ENCODE results near the gene SLC25A33. TPM values are rescaled to one million over a fixed set of nuclear protein-coding genes. Genes with fewer than 3 reads are reported as not detected.

The SLC25A33 gene
- total RNA-seq, 4 donors from 2014 or later = 4.9 to 12.5 (median 6.6) TPM

DNA sequence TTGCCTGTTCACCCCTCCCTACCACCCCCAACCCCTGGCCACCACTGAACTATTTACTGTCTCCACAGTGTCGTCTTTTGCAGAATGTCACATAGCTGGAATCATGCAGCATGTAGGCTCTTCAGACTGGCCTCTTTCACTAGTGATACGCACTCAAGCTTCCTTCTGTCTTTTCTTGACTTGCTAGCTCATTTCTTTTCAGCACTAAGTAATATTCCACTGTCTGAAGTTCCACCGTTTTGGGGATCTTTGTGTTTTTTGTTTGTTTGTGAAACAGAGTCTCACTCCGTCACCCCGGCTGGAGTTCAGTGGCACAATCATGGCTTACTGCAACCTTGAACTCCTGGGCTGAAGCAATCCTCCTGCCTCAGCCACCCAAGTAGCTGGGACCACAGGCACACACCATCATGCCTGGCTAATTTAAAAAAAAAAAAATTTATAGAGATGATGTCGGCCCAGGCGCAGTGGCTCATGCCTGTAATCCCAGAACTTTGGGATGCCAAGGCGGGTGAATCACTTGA is 43.4 kb upstream of the SLC25A33 start:
- in situ Hi-C loops (cut with MboI; ENCODE audit: low pct_ligation_motif_present in 1 of 4, low pct_unique_long_range_greater_than_20kb in 1 of 4, low sequenced_read_pairs in 3 of 4) = loop anchor here in 3 of 4 donors (10.0 to 25.0 kb wide), 3 partner anchors 79 to 384 kb away; no protein-coding TSS in a partner anchor
- no peak for DNase-seq
- intact Hi-C loops (cut with DNase I; ENCODE audit: low total_unique reads) = loop anchor here (1.0 kb wide), 1 partner anchor 77 kb away; no protein-coding TSS in a partner anchor
- Histone ChIP-seq H3K27ac (no peak overlapping the region), H3K9me3 (no peaks in the 10 kb centered on the region), H3K27me3 (no peaks in the 10 kb centered on the region), H3K4me3 (no peak overlapping the region), H3K36me3 (no peaks in the 10 kb centered on the region), H3K4me1 (peaks cover under 1 to 9% (median 6%) of the 10 kb centered on the region in 4 donors)
- TF ChIP-seq, protein P1, sequence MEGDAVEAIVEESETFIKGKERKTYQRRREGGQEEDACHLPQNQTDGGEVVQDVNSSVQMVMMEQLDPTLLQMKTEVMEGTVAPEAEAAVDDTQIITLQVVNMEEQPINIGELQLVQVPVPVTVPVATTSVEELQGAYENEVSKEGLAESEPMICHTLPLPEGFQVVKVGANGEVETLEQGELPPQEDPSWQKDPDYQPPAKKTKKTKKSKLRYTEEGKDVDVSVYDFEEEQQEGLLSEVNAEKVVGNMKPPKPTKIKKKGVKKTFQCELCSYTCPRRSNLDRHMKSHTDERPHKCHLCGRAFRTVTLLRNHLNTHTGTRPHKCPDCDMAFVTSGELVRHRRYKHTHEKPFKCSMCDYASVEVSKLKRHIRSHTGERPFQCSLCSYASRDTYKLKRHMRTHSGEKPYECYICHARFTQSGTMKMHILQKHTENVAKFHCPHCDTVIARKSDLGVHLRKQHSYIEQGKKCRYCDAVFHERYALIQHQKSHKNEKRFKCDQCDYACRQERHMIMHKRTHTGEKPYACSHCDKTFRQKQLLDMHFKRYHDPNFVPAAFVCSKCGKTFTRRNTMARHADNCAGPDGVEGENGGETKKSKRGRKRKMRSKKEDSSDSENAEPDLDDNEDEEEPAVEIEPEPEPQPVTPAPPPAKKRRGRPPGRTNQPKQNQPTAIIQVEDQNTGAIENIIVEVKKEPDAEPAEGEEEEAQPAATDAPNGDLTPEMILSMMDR (IDR thresholded peaks at IDR 0.05) = no peak
- TF ChIP-seq POLR2A (IDR thresholded peaks at IDR 0.05) = no peak
- TF ChIP-seq POLR2AphosphoS5 (IDR thresholded peaks at IDR 0.05) = no peak
- no peak for TF ChIP-seq EP300 (IDR thresholded peaks at IDR 0.05; ENCODE audit: low read depth)
- 85 to 94% methylated on average over 6 to 8 of the region's 8 CpGs for WGBS, 2 donors (ENCODE audit: low coverage in 1 of 2)

DNA sequence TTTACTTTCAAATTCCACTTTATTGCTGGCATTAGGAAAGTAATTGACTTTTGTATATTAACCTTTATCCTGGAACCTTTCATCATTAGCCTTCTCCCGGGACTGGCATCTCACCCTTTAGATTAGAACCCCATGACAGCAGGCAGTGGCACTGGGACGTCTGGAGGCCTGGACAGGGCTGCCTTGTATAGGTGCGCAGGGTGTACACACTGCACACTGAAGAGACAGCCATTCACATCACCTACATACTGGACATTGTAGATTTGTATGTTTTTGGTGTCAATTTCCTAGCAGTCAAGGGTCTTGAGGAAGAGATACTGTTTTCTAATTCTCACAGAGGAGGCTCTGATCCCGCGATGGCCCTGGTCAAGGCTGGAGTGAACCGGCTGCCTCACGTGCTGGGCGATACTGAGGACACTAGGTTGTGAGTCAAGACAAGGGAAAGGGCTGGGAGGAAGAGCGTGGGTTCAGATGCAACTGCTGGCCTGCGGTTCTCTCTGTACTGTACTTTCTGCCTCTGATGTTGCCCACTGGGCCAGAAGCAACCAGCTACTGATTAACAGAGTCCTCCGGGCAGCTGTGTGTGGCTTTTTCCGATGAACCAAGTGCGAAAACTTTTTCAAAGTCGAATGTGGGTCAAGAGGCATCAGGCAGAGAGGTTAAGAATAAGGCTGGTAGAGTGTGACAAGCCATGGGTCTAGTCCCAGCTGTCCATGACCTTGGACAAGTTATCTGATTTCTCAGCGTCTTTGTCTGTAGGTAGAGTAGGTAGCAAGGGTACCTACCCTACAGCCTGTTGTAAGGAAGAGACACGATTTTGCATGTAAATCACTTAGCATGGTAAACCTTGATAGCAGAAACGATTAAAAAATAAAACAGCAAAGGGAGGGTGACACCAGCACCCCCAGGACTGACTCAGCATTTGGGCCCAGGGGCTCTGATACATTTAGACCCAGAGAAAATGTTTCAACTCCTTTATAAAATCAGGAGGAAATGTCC is 38.2 kb upstream of the SLC25A33 start:
- H3K27ac ChIP-seq = no peak overlapping the region
- H3K36me3 ChIP-seq = no peaks in the 10 kb centered on the region
- WGBS, 2 donors (ENCODE audit: low coverage in 1 of 2) = 74 to 87% methylated on average over 8 to 17 of the region's 17 CpGs
- no peaks in the 10 kb centered on the region for H3K4me1 ChIP-seq
- no peaks in the 10 kb centered on the region for H3K9me3 ChIP-seq
- H3K4me3 ChIP-seq = no peak overlapping the region
- H3K27me3 ChIP-seq = no peaks in the 10 kb centered on the region
- in situ Hi-C loops (cut with MboI; ENCODE audit: low pct_ligation_motif_present in 1 of 4, low pct_unique_long_range_greater_than_20kb in 1 of 4, low sequenced_read_pairs in 3 of 4) = loop anchor here in 2 of 4 donors (5.0 to 10.0 kb wide), 2 partner anchors 64 to 76 kb away; no protein-coding TSS in a partner anchor
- no peak for DNase-seq
- TF ChIP-seq POLR2A (IDR thresholded peaks at IDR 0.05) (no peak), EP300 (IDR thresholded peaks at IDR 0.05; ENCODE audit: low read depth) (no peak), POLR2AphosphoS5 (IDR thresholded peaks at IDR 0.05) (no peak)
- TF ChIP-seq, protein P1 (IDR thresholded peaks at IDR 0.05) = no peak
- intact Hi-C loops (cut with DNase I; ENCODE audit: low total_unique reads) = no loop called here

DNA sequence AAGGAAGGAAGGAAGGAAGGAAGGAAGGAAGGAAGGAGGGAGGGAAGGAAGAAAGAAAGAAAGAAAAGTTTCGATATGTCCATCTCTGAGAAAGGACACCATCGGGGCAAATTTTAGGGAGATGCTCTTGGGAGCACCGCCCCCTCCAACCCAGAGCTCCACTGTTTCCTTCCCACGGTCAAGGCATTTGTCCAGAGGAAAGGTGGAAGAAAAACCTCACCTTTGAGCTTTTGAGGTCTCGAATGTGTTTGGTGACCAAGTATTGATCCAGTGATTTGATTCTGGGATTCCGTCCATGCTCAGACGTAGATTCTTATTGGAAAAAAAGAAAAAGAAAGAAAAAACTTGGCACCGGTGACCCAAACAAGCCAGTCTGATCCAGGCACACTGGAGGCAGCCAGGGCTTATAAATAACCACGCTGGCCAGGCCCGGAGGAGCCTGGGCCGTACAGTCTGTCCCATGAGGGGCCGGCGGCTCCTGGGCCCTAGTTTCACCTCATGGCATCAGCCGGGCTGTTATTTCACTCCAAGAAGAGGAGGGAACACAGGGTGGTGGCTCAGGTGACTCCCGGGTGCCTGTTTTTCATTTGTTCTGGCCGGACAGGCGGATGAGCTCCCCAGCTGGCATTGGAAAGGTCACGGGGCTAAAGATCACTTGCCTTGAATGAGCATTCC is 36.1 kb upstream of the SLC25A33 start:
- Histone ChIP-seq H3K27ac (no peak overlapping the region), H3K27me3 (no peaks in the 10 kb centered on the region), H3K9me3 (no peaks in the 10 kb centered on the region), H3K4me1 (no peaks in the 10 kb centered on the region), H3K36me3 (no peaks in the 10 kb centered on the region), H3K4me3 (no peak overlapping the region)
- no peak for DNase-seq
- in situ Hi-C loops (cut with MboI; ENCODE audit: low pct_ligation_motif_present in 1 of 4, low pct_unique_long_range_greater_than_20kb in 1 of 4, low sequenced_read_pairs in 3 of 4) = loop anchor here in 2 of 4 donors (5.0 to 10.0 kb wide), 2 partner anchors 62 to 74 kb away; no protein-coding TSS in a partner anchor
- WGBS, 2 donors (ENCODE audit: low coverage in 1 of 2) = 72 to 73% methylated on average over 15 to 18 of the region's 18 CpGs
- TF ChIP-seq POLR2A (IDR thresholded peaks at IDR 0.05) (no peak), POLR2AphosphoS5 (IDR thresholded peaks at IDR 0.05) (no peak), EP300 (IDR thresholded peaks at IDR 0.05; ENCODE audit: low read depth) (no peak)
- TF ChIP-seq, protein P1 (IDR thresholded peaks at IDR 0.05) = no peak
- intact Hi-C loops (cut with DNase I; ENCODE audit: low total_unique reads) = no loop called here

DNA sequence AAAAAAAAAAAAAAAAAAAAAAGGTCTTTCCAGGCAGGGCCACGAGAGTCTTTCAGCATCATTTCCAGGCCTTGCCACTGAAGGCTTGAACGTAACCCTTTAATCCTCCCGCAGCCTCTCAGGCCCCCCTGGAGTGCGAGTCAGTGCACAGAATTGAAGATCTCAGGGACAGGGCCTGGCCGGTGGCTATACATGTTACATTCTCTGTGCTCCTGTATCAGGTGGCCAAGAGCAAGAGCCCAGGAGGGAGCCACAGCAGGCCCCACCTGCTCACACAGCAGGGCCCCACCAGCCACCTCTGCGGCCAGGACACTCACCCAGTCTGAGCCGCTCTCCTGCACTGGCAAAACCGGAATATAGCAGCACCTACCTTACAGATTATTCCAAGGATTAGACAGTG is 34.1 kb upstream of the SLC25A33 start:
- intact Hi-C loops (cut with DNase I; ENCODE audit: low total_unique reads) (no loop called here), in situ Hi-C loops (cut with MboI; ENCODE audit: low pct_ligation_motif_present in 1 of 4, low pct_unique_long_range_greater_than_20kb in 1 of 4, low sequenced_read_pairs in 3 of 4) (loop anchor here in 1 of 4 donors (10.0 kb wide), 1 partner anchor 60 kb away; no protein-coding TSS in a partner anchor)
- H3K4me1 ChIP-seq = no peaks in the 10 kb centered on the region
- no peaks in the 10 kb centered on the region for H3K27me3 ChIP-seq
- H3K27ac ChIP-seq = no peak overlapping the region
- TF ChIP-seq POLR2A (IDR thresholded peaks at IDR 0.05) (no peak), EP300 (IDR thresholded peaks at IDR 0.05; ENCODE audit: low read depth) (no peak), POLR2AphosphoS5 (IDR thresholded peaks at IDR 0.05) (no peak)
- TF ChIP-seq, protein P1 (IDR thresholded peaks at IDR 0.05) = no peak
- DNase-seq = no peak
- H3K9me3 ChIP-seq = no peaks in the 10 kb centered on the region
- H3K36me3 ChIP-seq = no peaks in the 10 kb centered on the region
- WGBS, 2 donors (ENCODE audit: low coverage in 1 of 2) = 85 to 94% methylated on average over 4 to 8 of the region's 8 CpGs
- H3K4me3 ChIP-seq = no peak overlapping the region

Data from transverse colon (tissue), 4 donors.